CD1c-positive myeloid dendritic cell (primary cell): ENCODE measurements around the gene TCP11L2.
A peak's percentile ranks its signal among the peaks of the same experiment; 100 is the strongest.
"Not testable (repeated sequence)": the region's sequence is repeated elsewhere in the genome, so short reads cannot be mapped to it uniquely, and the experiment has no call there.

Experiments used
- DNase-seq: peaks from one replicate; pipeline ENCODE4 v3.0.0-alpha.2; 2016; ENCODE audit errors: extremely low spot score

TCP11L2 gene

GRCh38 chr12:106284358-106285105, 18.0 kb upstream of the TCP11L2 start:
- no peak for DNase-seq

- DNase-seq: no peak
Measured at GRCh38 chr12:106285982-106286381, 16.6 kb upstream of the TCP11L2 start.

- not testable (repeated sequence) for DNase-seq
Measured at GRCh38 chr12:106286576-106287162, 15.9 kb upstream of the TCP11L2 start.

- no peak for DNase-seq
Measured at GRCh38 chr12:106287364-106287763, 15.2 kb upstream of the TCP11L2 start.

GRCh38 chr12:106288101-106288493, 14.4 kb upstream of the TCP11L2 start:
- no peak for DNase-seq

GRCh38 chr12:106288494-106289195, 13.9 kb upstream of the TCP11L2 start:
- DNase-seq: peak; percentile 45

- DNase-seq: no peak
Measured at GRCh38 chr12:106289196-106289681, 13.3 kb upstream of the TCP11L2 start.

GRCh38 chr12:106290666-106291065, 11.9 kb upstream of the TCP11L2 start:
- DNase-seq: no peak

- no peak for DNase-seq
Measured at GRCh38 chr12:106291342-106291741, 11.2 kb upstream of the TCP11L2 start.

- DNase-seq: no peak
Measured at GRCh38 chr12:106292339-106292738, 10.2 kb upstream of the TCP11L2 start.

- no peak for DNase-seq
Measured at GRCh38 chr12:106296179-106296877, 6.2 kb upstream of the TCP11L2 start.

GRCh38 chr12:106297075-106297474, 5.5 kb upstream of the TCP11L2 start:
- no peak for DNase-seq

GRCh38 chr12:106297681-106298080, 4.9 kb upstream of the TCP11L2 start:
- DNase-seq: no peak

GRCh38 chr12:106299202-106299774, 3.2 kb upstream of the TCP11L2 start:
- DNase-seq: no peak

GRCh38 chr12:106300761-106301160, 1.8 kb upstream of the TCP11L2 start:
- DNase-seq: peak; percentile 62

GRCh38 chr12:106301241-106301610, 1.3 kb upstream of the TCP11L2 start:
- DNase-seq: no peak

GRCh38 chr12:106301611-106302321, 767 bp upstream of the TCP11L2 start:
- peak; percentile 65 for DNase-seq

GRCh38 chr12:106303202-106303820, 778 bp downstream of the TCP11L2 start:
- peak; percentile 83 for DNase-seq

- DNase-seq: no peak
Measured at GRCh38 chr12:106304001-106304421, 1.5 kb downstream of the TCP11L2 start.

- DNase-seq: no peak
Measured at GRCh38 chr12:106304797-106305196, 2.3 kb downstream of the TCP11L2 start.

- DNase-seq: no peak
Measured at GRCh38 chr12:106305376-106305775, 2.8 kb downstream of the TCP11L2 start.
